SK-N-SH (cell line): ENCODE data around the gene CORO6.

Experiments used
- CTCF ChIP-seq: fragments of 200-600 bp; sonication (generic); IDR thresholded peaks from 2 replicates; pipeline ENCODE4 v1.6.1; 2017; ENCODE audit warnings: antibody characterized with exemption, mild to moderate bottlenecking, moderate library complexity
- IRF3 ChIP-seq: fragments of 150-350 bp; IDR thresholded peaks from 2 replicates; pipeline ENCODE4 v1.6.1; 2016; ENCODE audit warnings: mild to moderate bottlenecking, low read depth, low read length
- MAX ChIP-seq: IDR thresholded peaks from 2 replicates; pipeline ENCODE4 v1.4.0; 2012; ENCODE audit warnings: low read depth
- POLR2AphosphoS5 ChIP-seq: IDR thresholded peaks from 2 replicates; pipeline ENCODE4 v1.6.1; 2012; ENCODE audit warnings: low read depth, low read length
- TF ChIP-seq, protein P1 (sequence below): IDR thresholded peaks from 2 replicates; pipeline ENCODE4 v1.4.0; 2012; ENCODE audit warnings: low read depth, borderline replicate concordance
- TF ChIP-seq, protein P2 (sequence below): IDR thresholded peaks from 2 replicates; pipeline ENCODE4 v1.6.1; 2012; ENCODE audit warnings: mild to moderate bottlenecking, low read depth, low read length, moderate library complexity

GRCh38 chr17:29571486-29571882, 51.2 kb downstream of the CORO6 start:
- TF ChIP-seq CTCF, result no peak
- no peak for TF ChIP-seq MAX
- TF ChIP-seq, protein P1, sequence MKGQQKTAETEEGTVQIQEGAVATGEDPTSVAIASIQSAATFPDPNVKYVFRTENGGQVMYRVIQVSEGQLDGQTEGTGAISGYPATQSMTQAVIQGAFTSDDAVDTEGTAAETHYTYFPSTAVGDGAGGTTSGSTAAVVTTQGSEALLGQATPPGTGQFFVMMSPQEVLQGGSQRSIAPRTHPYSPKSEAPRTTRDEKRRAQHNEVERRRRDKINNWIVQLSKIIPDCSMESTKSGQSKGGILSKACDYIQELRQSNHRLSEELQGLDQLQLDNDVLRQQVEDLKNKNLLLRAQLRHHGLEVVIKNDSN, result no peak
- TF ChIP-seq IRF3, result no peak
- TF ChIP-seq, protein P2, sequence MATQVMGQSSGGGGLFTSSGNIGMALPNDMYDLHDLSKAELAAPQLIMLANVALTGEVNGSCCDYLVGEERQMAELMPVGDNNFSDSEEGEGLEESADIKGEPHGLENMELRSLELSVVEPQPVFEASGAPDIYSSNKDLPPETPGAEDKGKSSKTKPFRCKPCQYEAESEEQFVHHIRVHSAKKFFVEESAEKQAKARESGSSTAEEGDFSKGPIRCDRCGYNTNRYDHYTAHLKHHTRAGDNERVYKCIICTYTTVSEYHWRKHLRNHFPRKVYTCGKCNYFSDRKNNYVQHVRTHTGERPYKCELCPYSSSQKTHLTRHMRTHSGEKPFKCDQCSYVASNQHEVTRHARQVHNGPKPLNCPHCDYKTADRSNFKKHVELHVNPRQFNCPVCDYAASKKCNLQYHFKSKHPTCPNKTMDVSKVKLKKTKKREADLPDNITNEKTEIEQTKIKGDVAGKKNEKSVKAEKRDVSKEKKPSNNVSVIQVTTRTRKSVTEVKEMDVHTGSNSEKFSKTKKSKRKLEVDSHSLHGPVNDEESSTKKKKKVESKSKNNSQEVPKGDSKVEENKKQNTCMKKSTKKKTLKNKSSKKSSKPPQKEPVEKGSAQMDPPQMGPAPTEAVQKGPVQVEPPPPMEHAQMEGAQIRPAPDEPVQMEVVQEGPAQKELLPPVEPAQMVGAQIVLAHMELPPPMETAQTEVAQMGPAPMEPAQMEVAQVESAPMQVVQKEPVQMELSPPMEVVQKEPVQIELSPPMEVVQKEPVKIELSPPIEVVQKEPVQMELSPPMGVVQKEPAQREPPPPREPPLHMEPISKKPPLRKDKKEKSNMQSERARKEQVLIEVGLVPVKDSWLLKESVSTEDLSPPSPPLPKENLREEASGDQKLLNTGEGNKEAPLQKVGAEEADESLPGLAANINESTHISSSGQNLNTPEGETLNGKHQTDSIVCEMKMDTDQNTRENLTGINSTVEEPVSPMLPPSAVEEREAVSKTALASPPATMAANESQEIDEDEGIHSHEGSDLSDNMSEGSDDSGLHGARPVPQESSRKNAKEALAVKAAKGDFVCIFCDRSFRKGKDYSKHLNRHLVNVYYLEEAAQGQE, result no peak
- no peak for TF ChIP-seq POLR2AphosphoS5
